Ovary (tissue), 3 donors: ENCODE measurements around the gene DUOX1.
"Not testable (repeated sequence)": the region's sequence is repeated elsewhere in the genome, so short reads cannot be mapped to it uniquely, and the experiment has no call there.

Source experiments
- EP300 ChIP-seq: sonication (generic); formaldehyde crosslinking; IDR thresholded peaks from one replicate; pipeline ENCODE4 v1.6.1; 2017; ENCODE audit warnings: antibody characterized with exemption
- POLR2A ChIP-seq: fragments of 450-650 bp; IDR thresholded peaks from one replicate; pipeline ENCODE4 v1.6.1; 2017; ENCODE audit warnings: antibody characterized with exemption, mild to moderate bottlenecking, moderate library complexity
- TF ChIP-seq, protein P1 (sequence below), 3 donors: fragments of 450-650 bp in 2 of 3; fragments of 200-600 bp in 1 of 3; IDR thresholded peaks; one replicate each; pipeline versions ENCODE4 v1.5.1 to v1.8.0; 2016 to 2022; ENCODE audit warnings: antibody characterized with exemption in 3 of 3, mild to moderate bottlenecking in 1 of 3
- donor health status: DM: no; HTN: no; CAD: no.

- TF ChIP-seq, protein P1, sequence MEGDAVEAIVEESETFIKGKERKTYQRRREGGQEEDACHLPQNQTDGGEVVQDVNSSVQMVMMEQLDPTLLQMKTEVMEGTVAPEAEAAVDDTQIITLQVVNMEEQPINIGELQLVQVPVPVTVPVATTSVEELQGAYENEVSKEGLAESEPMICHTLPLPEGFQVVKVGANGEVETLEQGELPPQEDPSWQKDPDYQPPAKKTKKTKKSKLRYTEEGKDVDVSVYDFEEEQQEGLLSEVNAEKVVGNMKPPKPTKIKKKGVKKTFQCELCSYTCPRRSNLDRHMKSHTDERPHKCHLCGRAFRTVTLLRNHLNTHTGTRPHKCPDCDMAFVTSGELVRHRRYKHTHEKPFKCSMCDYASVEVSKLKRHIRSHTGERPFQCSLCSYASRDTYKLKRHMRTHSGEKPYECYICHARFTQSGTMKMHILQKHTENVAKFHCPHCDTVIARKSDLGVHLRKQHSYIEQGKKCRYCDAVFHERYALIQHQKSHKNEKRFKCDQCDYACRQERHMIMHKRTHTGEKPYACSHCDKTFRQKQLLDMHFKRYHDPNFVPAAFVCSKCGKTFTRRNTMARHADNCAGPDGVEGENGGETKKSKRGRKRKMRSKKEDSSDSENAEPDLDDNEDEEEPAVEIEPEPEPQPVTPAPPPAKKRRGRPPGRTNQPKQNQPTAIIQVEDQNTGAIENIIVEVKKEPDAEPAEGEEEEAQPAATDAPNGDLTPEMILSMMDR (IDR thresholded peaks at IDR 0.05): not testable (repeated sequence)
- not testable (repeated sequence) for TF ChIP-seq POLR2A, EP300
Observed at GRCh38 chr15:45080593-45080992, 49.2 kb upstream of the DUOX1 start.
